GM12891 (cell line): ENCODE data around the gene CRAT.

Experiments
- DNase-seq: peaks from one replicate; pipeline ENCODE4 v3.0.0; 2011; ENCODE audit warnings: low spot score; ENCODE audit not compliant: insufficient read length
- FAIRE-seq: peaks from 2 replicates; lab custom pipeline; 2011; peaks lifted over from hg19 to GRCh38; lab: Jason Lieb, UNC
- PAX5 ChIP-seq: IDR thresholded peaks from 2 replicates; pipeline ENCODE4 v1.6.1; 2011; ENCODE audit warnings: low read length, moderate library complexity, mild to moderate bottlenecking; ENCODE audit not compliant: insufficient read depth, severe bottlenecking
- POLR2A ChIP-seq: IDR thresholded peaks from 2 replicates; pipeline ENCODE4 v1.6.1; 2011; ENCODE audit warnings: low read depth, low read length, control low read depth
- POLR2AphosphoS5 ChIP-seq: IDR thresholded peaks from 2 replicates; pipeline ENCODE4 v1.6.1; 2011; ENCODE audit warnings: low read depth, low read length, control low read depth
- POU2F2 ChIP-seq: IDR thresholded peaks from 2 replicates; pipeline ENCODE4 v1.6.1; 2011; ENCODE audit warnings: low read depth, mild to moderate bottlenecking, control low read depth, low read length, moderate library complexity
- SPI1 ChIP-seq: IDR thresholded peaks from 2 replicates; pipeline ENCODE4 v1.6.1; 2011; ENCODE audit warnings: low read depth, low read length, control low read depth
- TAF1 ChIP-seq: IDR thresholded peaks from 2 replicates; pipeline ENCODE4 v1.6.1; 2011; ENCODE audit warnings: low read depth, low read length, control low read depth

The CRAT gene

DNA sequence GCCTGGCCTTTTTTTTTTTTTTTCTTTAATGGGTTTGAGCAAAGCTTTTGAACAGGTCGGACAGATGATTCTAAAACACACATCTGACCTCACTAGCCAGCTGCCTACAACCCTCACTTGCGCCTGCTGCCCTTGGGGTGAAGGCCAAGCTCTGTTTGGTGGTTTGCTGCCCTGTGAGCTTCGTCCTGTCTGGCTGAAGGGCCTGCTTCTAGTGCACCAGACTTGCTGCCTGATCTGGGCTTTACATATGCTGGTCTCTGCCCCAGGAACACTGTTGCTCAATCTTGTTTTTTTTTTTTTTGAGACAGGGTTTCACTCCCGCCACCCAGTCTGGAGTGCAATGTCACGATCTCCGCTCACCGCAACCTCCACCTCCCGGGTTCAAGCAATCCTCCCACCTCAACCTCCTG lies 46.1 kb downstream of the CRAT start:
- FAIRE-seq, result no peak
- TF ChIP-seq POLR2AphosphoS5, result no peak
- no peak for DNase-seq

DNA sequence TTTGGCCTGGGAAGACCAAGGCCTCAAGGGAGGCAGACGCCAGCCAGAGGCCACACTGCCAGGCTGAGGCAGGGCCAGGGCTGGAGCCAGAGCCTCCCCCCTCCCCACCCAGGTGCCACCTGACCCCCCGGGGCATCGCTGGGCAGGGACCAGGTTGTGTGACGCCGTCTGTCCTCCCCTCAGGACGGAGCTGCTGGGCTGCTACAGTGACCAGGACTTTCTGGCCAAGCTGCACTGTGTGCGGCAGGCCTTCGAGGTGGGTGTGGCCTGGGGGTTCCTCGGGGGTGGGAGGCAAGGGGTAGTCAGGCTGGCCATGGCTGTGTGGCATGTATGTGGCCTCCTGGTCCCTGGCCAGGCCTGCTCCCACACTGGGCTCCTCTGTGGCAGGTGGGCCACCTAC lies 47.5 kb downstream of the CRAT start:
- FAIRE-seq (no peak), DNase-seq (no peak)
- TF ChIP-seq POLR2A (no peak), POU2F2 (no peak), TAF1 (no peak), PAX5 (no peak), SPI1 (no peak), POLR2AphosphoS5 (no peak)

DNA sequence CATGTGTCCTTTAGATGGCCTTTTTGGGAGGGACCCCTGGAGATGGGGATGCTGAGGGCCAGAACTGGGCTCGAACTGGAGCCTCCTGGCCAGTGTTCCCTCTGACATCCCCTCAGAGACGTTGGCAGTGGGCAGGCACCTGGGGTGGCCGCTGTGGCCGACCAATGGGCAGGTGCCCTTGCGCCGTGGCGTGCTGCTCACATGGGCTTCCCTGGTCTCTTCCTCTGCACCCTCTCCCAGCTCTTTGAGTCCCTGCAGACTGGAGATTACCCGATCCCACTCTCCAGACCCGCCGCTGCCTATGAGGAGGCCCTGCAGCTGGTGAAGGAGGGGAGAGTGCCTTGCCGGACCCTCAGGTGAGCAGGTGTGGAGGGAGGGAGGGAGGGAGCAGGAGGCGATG lies 49.6 kb downstream of the CRAT start:
- TF ChIP-seq POU2F2 (no peak), PAX5 (no peak), POLR2A (no peak), SPI1 (no peak), POLR2AphosphoS5 (no peak), TAF1 (no peak)
- DNase-seq (no peak), FAIRE-seq (no peak)

- FAIRE-seq (no peak), DNase-seq (no peak)
- TF ChIP-seq SPI1, result no peak
- no peak for TF ChIP-seq POLR2AphosphoS5
- TF ChIP-seq PAX5, result no peak
- TF ChIP-seq POLR2A, result no peak
- no peak for TF ChIP-seq TAF1
- no peak for TF ChIP-seq POU2F2
These were observed 50.5 kb downstream of the CRAT start for GRCh38 chr9:129059796-129060785.

DNA sequence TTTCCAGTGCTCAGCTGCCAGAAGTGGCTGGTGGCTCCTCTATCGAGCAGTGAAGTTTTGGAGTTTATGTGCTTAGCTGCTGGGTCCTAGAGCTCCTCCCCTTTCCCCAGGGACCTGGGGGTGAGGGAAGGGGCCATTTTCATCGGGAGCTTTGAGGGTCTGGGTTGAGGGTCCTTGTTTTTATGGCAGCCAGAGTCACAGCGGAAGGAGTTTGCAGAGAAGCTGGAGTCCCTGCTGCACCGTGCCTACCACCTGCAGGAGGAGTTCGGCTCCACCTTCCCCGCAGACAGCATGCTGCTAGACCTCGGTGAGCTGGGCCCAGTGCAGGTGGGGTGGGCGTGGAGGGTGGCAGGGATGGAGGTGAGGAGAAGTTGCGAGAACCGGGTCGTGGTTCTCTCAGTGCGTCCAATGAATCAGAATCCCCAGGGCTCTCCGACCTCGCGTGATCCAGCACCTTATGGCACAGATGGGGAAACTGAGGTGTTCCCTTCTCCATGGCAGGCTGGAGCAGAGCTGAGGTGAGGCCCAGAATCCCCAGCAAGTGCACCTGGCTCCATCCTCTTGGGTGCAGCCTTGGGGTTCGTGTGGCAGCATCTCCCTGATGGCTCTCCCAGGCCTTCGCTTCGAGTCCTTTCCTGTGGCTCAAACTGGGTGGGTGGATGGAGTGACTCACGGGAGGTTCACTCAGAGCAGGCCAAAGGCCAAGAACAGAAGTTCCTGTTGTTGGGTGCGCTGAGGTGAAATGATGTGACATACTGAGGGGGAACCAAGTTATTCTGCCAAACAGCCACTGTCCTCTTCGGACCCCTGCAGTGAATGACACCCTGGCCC lies 51.4 kb downstream of the CRAT start:
- DNase-seq, result no peak
- FAIRE-seq, result no peak
- TF ChIP-seq POLR2AphosphoS5 (no peak), PAX5 (no peak), TAF1 (no peak), POU2F2 (no peak), POLR2A (no peak), SPI1 (no peak)

DNA sequence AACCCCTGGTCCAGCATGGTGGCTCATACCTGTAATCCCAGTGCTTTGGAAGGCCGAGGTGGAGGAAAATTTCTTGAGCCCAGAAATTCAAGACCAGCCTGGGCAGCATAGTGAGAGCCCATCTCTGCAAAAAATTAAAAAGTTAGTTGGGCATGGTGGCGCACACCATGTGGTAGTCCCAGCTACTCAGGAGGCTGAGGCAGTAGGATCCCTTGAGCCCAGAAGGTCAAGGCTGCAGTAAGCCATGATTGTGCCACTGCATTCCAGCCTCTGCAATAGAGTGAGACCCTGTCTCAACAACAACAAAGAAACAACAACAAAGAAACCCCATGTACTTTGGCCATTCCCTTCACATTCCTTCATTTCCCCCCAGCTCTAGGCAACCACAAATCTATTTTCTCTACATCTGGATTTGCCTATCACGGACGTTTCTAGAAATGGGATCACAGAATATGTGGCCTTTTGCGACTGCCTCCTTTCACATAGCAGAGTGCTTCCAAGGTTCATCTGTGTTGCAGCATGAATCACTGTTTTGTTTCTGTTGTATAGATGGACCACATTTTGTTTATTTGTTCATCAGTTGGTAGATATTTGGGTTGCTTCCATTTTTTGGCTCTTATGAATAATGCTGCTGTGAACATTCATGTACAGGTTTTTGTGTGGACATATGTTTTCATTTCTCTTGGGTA lies 56.3 kb downstream of the CRAT start:
- TF ChIP-seq TAF1, result no peak
- no peak for TF ChIP-seq SPI1
- no peak for TF ChIP-seq POLR2A
- TF ChIP-seq POU2F2, result no peak
- no peak for FAIRE-seq
- DNase-seq, result no peak

GRCh38 chr9:129053020-129053419 lies 57.6 kb downstream of the CRAT start:
- TF ChIP-seq SPI1, result no peak
- no peak for TF ChIP-seq PAX5
- TF ChIP-seq TAF1, result no peak
- no peak for TF ChIP-seq POU2F2
- no peak for TF ChIP-seq POLR2A
- TF ChIP-seq POLR2AphosphoS5, result no peak
- FAIRE-seq, result no peak
- no peak for DNase-seq

- TF ChIP-seq SPI1, result no peak
- no peak for TF ChIP-seq TAF1
- no peak for TF ChIP-seq POLR2A
- TF ChIP-seq POLR2AphosphoS5, result no peak
- TF ChIP-seq PAX5, result no peak
- no peak for TF ChIP-seq POU2F2
- no peak for FAIRE-seq
- DNase-seq, result no peak
These were observed 58.0 kb downstream of the CRAT start for GRCh38 chr9:129052592-129052991.
